ENCODE results near the gene CXADR.

DNA sequence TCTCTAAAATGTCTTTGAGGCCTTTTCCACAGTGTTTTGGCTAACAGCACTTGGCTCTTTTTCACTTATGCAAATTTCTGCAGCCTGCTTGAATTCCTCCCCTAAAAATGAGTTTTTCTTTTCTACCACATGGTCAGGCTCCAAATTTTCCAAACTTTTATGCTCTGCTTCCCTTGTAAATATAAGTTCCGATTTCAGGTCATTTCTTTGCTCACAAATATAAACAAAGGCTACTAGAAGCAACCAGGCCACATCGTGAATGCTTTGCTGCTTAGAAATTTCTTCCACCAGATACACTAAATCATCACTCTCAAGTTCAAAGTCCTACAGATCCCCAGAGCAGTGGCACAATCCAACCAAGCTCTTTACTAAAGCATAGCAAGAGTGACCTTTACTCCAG, 128.0 kb downstream of the CXADR start:
- TF ChIP-seq SUZ12 (IDR thresholded peaks at IDR 0.05) (no peak), SP1 (IDR thresholded peaks at IDR 0.05) (no peak)

Measured in HEK293T (cell line).